ENCODE measurements around the gene LSG1. TPM values are rescaled to one million over a fixed set of nuclear protein-coding genes. Genes with fewer than 3 reads are reported as not detected.

The LSG1 gene
- total and polyA plus RNA-seq, 8 donors, result 11.3 to 47.1 (median 13.8) TPM

DNA sequence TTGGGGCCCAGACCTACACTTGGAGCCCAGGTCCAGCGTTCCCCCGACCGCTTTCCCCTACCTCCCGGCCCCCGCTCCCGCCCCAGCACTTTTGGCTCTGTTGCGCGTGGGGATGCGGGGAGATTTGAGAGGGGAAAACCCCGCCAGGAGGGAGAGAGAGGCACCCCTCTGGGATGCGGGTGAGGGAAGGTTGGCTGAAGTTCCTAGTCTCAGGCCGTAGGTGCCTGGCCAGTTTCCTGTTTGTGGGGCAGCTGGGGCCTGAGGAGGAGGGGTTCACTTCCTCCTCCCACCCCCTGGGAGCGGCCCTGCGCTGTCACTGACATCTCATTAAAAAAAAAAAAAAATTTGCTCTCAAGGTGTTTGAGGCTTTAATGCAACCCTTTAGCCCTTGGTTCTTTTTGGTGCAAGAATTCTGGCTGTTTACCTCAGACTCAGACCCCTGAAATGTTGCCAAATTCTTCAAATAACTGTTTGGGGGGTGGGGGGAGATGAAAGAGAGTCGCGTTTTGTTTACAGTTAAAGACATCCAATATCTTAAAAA is 16.3 kb upstream of the LSG1 start:
- ATAC-seq, result peak in 3 of 4 donors; percentile 17 to 29 (median 24)
- Histone ChIP-seq H3K27ac (peak overlapping the region in 3 of 4 donors; percentile 6 to 47 (median 30)), H3K4me3 (peak overlapping the region in 2 of 4 donors; percentile 40 to 45), H3K36me3 (no peaks in the 10 kb centered on the region), H3K4me1 (peaks cover 6 to 10% (median 10%) of the 10 kb centered on the region in 3 donors), H3K9me3 (no peaks in the 10 kb centered on the region), H3K27me3 (peaks cover 0 to 19% (median 0%) of the 10 kb centered on the region in 4 donors)
- WGBS, 2 donors, result 24 to 26% methylated on average over 16 of the region's 16 CpGs
- TF ChIP-seq, protein P1, sequence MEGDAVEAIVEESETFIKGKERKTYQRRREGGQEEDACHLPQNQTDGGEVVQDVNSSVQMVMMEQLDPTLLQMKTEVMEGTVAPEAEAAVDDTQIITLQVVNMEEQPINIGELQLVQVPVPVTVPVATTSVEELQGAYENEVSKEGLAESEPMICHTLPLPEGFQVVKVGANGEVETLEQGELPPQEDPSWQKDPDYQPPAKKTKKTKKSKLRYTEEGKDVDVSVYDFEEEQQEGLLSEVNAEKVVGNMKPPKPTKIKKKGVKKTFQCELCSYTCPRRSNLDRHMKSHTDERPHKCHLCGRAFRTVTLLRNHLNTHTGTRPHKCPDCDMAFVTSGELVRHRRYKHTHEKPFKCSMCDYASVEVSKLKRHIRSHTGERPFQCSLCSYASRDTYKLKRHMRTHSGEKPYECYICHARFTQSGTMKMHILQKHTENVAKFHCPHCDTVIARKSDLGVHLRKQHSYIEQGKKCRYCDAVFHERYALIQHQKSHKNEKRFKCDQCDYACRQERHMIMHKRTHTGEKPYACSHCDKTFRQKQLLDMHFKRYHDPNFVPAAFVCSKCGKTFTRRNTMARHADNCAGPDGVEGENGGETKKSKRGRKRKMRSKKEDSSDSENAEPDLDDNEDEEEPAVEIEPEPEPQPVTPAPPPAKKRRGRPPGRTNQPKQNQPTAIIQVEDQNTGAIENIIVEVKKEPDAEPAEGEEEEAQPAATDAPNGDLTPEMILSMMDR (IDR thresholded peaks at IDR 0.05), result no peak
- no peak for FAIRE-seq
- intact Hi-C loops (cut with DNase I), result loop anchor here in 1 of 3 donors (5.0 kb wide), 1 partner anchor 419 kb away; no protein-coding TSS in a partner anchor
- peak in 1 of 6 donors; percentile 37 for DNase-seq

DNA sequence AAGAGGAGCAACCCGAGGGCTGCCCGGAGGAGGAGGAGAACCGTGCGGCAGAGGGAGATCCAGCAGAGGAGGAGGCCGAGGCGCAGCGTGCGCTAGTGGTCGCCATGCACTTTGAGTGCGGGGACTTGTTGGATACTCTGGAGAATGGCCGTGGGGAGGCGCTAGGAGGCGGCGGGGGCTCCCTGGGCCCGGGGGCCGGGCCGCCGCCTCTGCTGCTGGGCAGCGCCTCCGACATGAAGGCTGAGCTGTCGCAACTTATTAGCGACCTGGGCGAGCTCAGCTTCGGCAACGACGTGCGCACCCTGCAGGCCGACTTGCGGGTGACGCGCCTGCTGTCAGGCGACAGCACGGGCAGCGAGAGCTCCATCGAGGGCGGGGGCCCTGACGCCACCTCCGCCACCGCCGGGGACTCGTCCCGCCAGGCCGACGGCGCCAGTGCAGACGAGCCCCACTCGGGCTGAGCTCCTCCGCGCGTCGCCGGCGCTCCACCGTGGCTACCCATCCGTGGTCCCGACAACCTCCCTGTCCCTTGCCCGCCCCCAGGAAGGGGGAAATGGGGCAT is 15.7 kb upstream of the LSG1 start:
- Histone ChIP-seq H3K27ac (peak overlapping the region in 3 of 4 donors; percentile 6 to 47 (median 30)), H3K4me1 (peaks cover 10% of the 10 kb centered on the region in 3 donors), H3K9me3 (no peaks in the 10 kb centered on the region), H3K4me3 (peak overlapping the region; percentile 20 to 45 (median 42)), H3K27me3 (peaks cover 0 to 19% (median 0%) of the 10 kb centered on the region in 4 donors), H3K36me3 (no peaks in the 10 kb centered on the region)
- 2 to 3% methylated on average over 41 to 57 of the region's 57 CpGs for WGBS, 2 donors
- FAIRE-seq (no peak), ATAC-seq (peak; percentile 52 to 61 (median 57)), DNase-seq (peak in 5 of 6 donors; percentile 41 to 80 (median 66))
- TF ChIP-seq, protein P1 (IDR thresholded peaks at IDR 0.05), result no peak
- intact Hi-C loops (cut with DNase I), result loop anchor here in 1 of 3 donors (5.0 kb wide), 1 partner anchor 420 kb away; no protein-coding TSS in a partner anchor

DNA sequence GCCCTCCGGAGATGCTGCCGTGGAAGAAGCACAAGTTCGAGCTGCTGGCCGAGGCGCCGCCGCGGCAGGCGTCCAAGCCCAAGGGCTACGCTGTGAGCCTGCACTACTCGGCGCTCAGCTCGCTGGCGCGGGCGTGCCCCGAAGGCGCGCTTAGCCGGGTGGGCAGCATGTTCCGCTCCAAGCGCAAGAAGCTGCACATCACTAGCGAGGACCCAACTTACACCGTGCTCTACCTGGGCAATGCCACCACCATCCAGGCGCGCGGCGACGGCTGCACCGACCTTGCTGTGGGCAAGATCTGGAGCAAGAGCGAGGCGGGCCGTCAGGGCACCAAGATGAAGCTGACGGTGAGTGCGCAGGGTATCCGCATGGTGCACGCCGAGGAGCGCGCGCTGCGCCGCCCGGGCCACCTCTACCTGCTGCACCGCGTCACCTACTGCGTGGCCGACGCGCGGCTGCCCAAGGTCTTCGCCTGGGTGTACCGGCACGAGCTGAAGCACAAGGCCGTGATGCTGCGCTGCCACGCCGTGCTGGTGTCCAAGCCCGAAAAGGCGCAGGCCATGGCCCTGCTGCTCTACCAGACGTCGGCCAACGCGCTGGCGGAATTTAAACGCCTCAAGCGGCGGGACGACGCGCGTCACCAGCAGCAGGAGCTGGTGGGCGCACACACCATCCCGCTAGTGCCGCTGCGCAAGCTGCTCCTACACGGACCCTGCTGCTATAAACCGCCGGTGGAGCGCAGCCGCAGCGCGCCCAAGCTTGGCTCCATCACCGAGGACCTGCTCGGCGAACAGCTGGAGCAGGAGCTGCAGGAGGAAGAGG is 15.0 kb upstream of the LSG1 start:
- DNase-seq (peak in 4 of 6 donors; percentile 23 to 74 (median 48)), FAIRE-seq (no peak)

DNA sequence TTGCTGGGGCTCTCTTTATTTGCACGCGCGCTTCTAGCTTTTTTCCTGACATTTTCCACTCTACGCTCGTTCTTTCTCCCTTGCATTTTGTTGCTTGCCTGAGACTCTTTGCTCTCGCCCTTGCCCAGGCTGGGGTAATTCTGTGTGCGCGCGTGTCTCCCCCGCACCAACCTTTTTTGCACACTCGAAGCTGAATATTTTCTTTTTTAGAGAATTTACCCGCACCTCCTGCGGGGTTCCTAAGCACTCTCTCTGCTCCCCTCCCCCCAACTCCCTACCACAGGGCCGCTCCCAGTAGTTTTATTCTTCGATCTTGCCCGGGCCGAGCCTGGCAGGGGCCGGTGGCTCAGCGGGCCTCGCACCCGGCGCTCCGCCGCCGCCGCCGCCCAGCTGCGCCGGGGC is 14.4 kb upstream of the LSG1 start:
- WGBS, 2 donors, result 2 to 3% methylated on average over 29 of the region's 29 CpGs
- DNase-seq (no peak), ATAC-seq (no peak), FAIRE-seq (no peak)
- Histone ChIP-seq H3K36me3 (no peaks in the 10 kb centered on the region), H3K9me3 (no peaks in the 10 kb centered on the region), H3K4me3 (peak overlapping the region; percentile 20 to 45 (median 42)), H3K27me3 (peaks cover 0 to 19% (median 0%) of the 10 kb centered on the region in 4 donors), H3K27ac (no peak overlapping the region), H3K4me1 (peaks cover 10% of the 10 kb centered on the region in 3 donors)
- intact Hi-C loops (cut with DNase I), result loop anchor here in 1 of 3 donors (5.0 kb wide), 1 partner anchor 421 kb away; no protein-coding TSS in a partner anchor
- TF ChIP-seq, protein P1 (IDR thresholded peaks at IDR 0.05), result no peak

More for the DNA sequence above, 15.0 kb upstream of the LSG1 start:
- WGBS, 2 donors, result 2 to 3% methylated on average over 80 to 86 of the region's 86 CpGs
- Histone ChIP-seq H3K27me3 (peaks cover 0 to 19% (median 0%) of the 10 kb centered on the region in 4 donors), H3K9me3 (no peaks in the 10 kb centered on the region), H3K27ac (no peak overlapping the region), H3K36me3 (no peaks in the 10 kb centered on the region), H3K4me3 (peak overlapping the region; percentile 20 to 45 (median 42)), H3K4me1 (peaks cover 10% of the 10 kb centered on the region in 3 donors)
- intact Hi-C loops (cut with DNase I), result loop anchor here in 1 of 3 donors (5.0 kb wide), 1 partner anchor 420 kb away; no protein-coding TSS in a partner anchor
- ATAC-seq, result peak in 3 of 4 donors; percentile 11 to 19 (median 12)
- TF ChIP-seq, protein P1 (IDR thresholded peaks at IDR 0.05), result no peak

Measured in pancreas (tissue), 10 donors.